ENCODE data around the gene FRRS1. TPM values are rescaled to one million over a fixed set of nuclear protein-coding genes. Genes with fewer than 3 reads are reported as not detected.

Gene FRRS1
- total RNA-seq, 4 donors from 2014 or later: 25.4 to 34.4 (median 30.5) TPM

- Histone ChIP-seq H3K27ac (no peak overlapping the region), H3K4me3 (no peak overlapping the region), H3K36me3 (no peaks in the 10 kb centered on the region), H3K27me3 (no peaks in the 10 kb centered on the region), H3K4me1 (no peaks in the 10 kb centered on the region), H3K9me3 (no peaks in the 10 kb centered on the region)
- 71% methylated on average over 3 of the region's 3 CpGs for WGBS
- DNase-seq (ENCODE audit: low spot score in 2 of 2): no peak
- TF ChIP-seq POLR2A (IDR thresholded peaks at IDR 0.05): no peak
- TF ChIP-seq POLR2AphosphoS5 (IDR thresholded peaks at IDR 0.05): no peak
- no peak for TF ChIP-seq CTCF (IDR thresholded peaks at IDR 0.05)
- TF ChIP-seq EP300 (IDR thresholded peaks at IDR 0.05): no peak
Observed at GRCh38 chr1:99777752-99778151, 11.3 kb upstream of the FRRS1 start.

- no peak overlapping the region for H3K4me3 ChIP-seq
- TF ChIP-seq POLR2AphosphoS5 (IDR thresholded peaks at IDR 0.05) (no peak), CTCF (IDR thresholded peaks at IDR 0.05) (no peak), EP300 (IDR thresholded peaks at IDR 0.05) (no peak), POLR2A (IDR thresholded peaks at IDR 0.05) (no peak)
- no peaks in the 10 kb centered on the region for H3K4me1 ChIP-seq
Observed at GRCh38 chr1:99776120-99776519, 9.7 kb upstream of the FRRS1 start.

GRCh38 chr1:99772809-99773208, 6.4 kb upstream of the FRRS1 start:
- H3K36me3 ChIP-seq: no peaks in the 10 kb centered on the region
- no peak overlapping the region for H3K4me3 ChIP-seq
- peaks cover 7% of the 10 kb centered on the region for H3K4me1 ChIP-seq
- 99% methylated on average over 3 of the region's 3 CpGs for WGBS
- no peaks in the 10 kb centered on the region for H3K27me3 ChIP-seq
- no peaks in the 10 kb centered on the region for H3K9me3 ChIP-seq
- TF ChIP-seq POLR2AphosphoS5 (IDR thresholded peaks at IDR 0.05) (no peak), EP300 (IDR thresholded peaks at IDR 0.05) (no peak), POLR2A (IDR thresholded peaks at IDR 0.05) (no peak), CTCF (IDR thresholded peaks at IDR 0.05) (no peak)
- H3K27ac ChIP-seq: no peak overlapping the region
- DNase-seq (ENCODE audit: low spot score in 2 of 2): no peak

More at GRCh38 chr1:99776120-99776519, 9.7 kb upstream of the FRRS1 start:
- DNase-seq (ENCODE audit: low spot score in 2 of 2): no peak
- H3K9me3 ChIP-seq: no peaks in the 10 kb centered on the region
- H3K27ac ChIP-seq: no peak overlapping the region
- no peaks in the 10 kb centered on the region for H3K27me3 ChIP-seq
- H3K36me3 ChIP-seq: no peaks in the 10 kb centered on the region

GRCh38 chr1:99771513-99771918, 5.1 kb upstream of the FRRS1 start:
- DNase-seq (ENCODE audit: low spot score in 2 of 2): no peak
- no peaks in the 10 kb centered on the region for H3K9me3 ChIP-seq
- peaks cover 19% of the 10 kb centered on the region for H3K4me1 ChIP-seq
- H3K27me3 ChIP-seq: no peaks in the 10 kb centered on the region
- H3K27ac ChIP-seq: no peak overlapping the region
- no peak overlapping the region for H3K4me3 ChIP-seq
- no peak for TF ChIP-seq EP300 (IDR thresholded peaks at IDR 0.05)
- no peak for TF ChIP-seq POLR2A (IDR thresholded peaks at IDR 0.05)
- TF ChIP-seq POLR2AphosphoS5 (IDR thresholded peaks at IDR 0.05): no peak
- no peak for TF ChIP-seq CTCF (IDR thresholded peaks at IDR 0.05)
- no peaks in the 10 kb centered on the region for H3K36me3 ChIP-seq

- DNase-seq (ENCODE audit: low spot score in 2 of 2): no peak
- TF ChIP-seq CTCF (IDR thresholded peaks at IDR 0.05): no peak
- TF ChIP-seq POLR2A (IDR thresholded peaks at IDR 0.05): no peak
- no peak for TF ChIP-seq POLR2AphosphoS5 (IDR thresholded peaks at IDR 0.05)
- Histone ChIP-seq H3K27me3 (no peaks in the 10 kb centered on the region), H3K4me3 (no peak overlapping the region), H3K9me3 (no peaks in the 10 kb centered on the region), H3K27ac (no peak overlapping the region), H3K4me1 (peaks cover 38% of the 10 kb centered on the region), H3K36me3 (no peaks in the 10 kb centered on the region)
- WGBS: 84% methylated on average over 6 of the region's 6 CpGs
Observed at GRCh38 chr1:99768524-99769245, 2.2 kb upstream of the FRRS1 start.

Data from suprapubic skin (tissue), 4 donors.